Keratinocyte (primary cell): ENCODE data around the gene PGA4.

Experiments used
- EZH2 ChIP-seq: IDR thresholded peaks from one replicate; pipeline ENCODE4 v1.6.1; 2012; ENCODE audit warnings: inconsistent platforms, mild to moderate bottlenecking, low read length, moderate library complexity
- TF ChIP-seq, protein P1 (sequence below), 3 experiments: IDR thresholded peaks in 1 of 3; conservative IDR thresholded peaks in 1 of 3; optimal IDR thresholded peaks in 1 of 3; 2 replicates in 2 of 3; 3 replicates in 1 of 3; pipeline versions ENCODE3 to v1.5.1; 2011; ENCODE audit warnings: low read length in 3 of 3, mild to moderate bottlenecking in 3 of 3, moderate library complexity in 2 of 3, control low read depth in 1 of 3, inconsistent platforms in 1 of 3; ENCODE audit not compliant: insufficient read depth in 2 of 3; ENCODE audit errors: extremely low read depth in 1 of 3

DNA sequence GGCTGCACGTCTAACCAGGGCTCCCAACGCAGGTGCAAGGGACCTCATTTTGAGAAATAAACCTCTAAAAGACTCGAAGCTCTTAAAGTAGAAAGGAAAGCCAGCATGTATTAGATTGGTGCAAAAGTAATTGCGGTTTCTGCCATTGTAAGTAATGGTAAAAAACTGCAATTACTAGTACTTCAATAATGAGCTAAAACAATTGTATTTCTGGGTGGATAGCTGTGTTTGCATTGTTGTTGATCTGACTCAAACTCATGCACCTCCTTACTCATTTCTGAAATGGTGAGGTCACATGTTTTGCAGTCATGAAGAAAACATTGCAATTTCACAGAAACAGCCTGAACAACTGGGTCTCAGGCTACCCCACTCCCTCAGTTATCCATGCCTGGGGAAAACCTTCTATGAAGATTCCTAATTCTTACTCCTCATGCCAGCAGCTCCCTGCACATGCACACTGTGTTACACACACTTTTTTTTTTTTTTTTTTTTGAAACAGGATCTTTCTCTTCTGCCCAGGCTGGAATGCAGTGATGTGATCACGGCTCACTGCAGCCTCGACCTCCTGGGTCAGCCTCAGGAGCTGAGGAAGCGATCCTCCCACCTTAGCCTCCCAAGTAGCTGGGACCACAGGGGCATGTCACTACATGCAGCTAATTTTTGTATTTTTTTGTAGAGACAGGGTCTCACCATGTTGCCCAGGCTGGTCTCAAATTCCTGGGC lies 48.4 kb downstream of the PGA4 start:
- TF ChIP-seq, protein P1, sequence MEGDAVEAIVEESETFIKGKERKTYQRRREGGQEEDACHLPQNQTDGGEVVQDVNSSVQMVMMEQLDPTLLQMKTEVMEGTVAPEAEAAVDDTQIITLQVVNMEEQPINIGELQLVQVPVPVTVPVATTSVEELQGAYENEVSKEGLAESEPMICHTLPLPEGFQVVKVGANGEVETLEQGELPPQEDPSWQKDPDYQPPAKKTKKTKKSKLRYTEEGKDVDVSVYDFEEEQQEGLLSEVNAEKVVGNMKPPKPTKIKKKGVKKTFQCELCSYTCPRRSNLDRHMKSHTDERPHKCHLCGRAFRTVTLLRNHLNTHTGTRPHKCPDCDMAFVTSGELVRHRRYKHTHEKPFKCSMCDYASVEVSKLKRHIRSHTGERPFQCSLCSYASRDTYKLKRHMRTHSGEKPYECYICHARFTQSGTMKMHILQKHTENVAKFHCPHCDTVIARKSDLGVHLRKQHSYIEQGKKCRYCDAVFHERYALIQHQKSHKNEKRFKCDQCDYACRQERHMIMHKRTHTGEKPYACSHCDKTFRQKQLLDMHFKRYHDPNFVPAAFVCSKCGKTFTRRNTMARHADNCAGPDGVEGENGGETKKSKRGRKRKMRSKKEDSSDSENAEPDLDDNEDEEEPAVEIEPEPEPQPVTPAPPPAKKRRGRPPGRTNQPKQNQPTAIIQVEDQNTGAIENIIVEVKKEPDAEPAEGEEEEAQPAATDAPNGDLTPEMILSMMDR (optimal IDR thresholded peaks at IDR 0.05 in 1 of 3, IDR thresholded peaks at IDR 0.05 in 1 of 3, conservative IDR thresholded peaks at IDR 0.05 in 1 of 3; ENCODE audit: extremely low read depth in 1 of 3, insufficient read depth in 2 of 3, low read length in 3 of 3), result no peak
- no peak for TF ChIP-seq EZH2
